ENCODE data around the gene SPATA17. TPM values are rescaled to one million over a fixed set of nuclear protein-coding genes. Genes with fewer than 3 reads are reported as not detected.

SPATA17 gene
- total and polyA plus RNA-seq, 3 donors from 2014 or later = 28.8 to 168 (median 36.5) TPM

DNA sequence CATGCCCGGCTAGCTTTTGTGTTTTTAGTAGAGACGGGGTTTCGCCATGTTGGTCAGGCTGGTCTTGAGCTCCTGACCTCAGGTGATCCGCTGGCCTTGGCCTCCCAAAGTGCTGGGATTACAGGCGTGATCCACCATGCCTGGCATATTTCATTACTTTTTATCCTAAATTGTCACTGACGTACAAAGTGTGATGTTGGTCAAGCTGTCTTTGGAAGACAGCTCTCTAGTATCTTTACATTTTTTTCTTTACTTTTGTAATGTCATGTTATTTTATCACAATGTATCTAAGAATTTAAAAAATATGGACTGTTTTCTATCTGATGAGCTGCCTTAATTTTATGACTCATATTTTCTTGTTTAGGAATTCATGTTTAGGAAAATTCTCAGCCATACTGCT lies 72.2 kb downstream of the SPATA17 start:
- H3K9me3 ChIP-seq = no peaks in the 10 kb centered on the region
- WGBS, 2 donors = 86 to 92% methylated on average over 5 to 6 of the region's 6 CpGs
- no peak for DNase-seq
- H3K27ac ChIP-seq = no peak overlapping the region
- TF ChIP-seq, protein P1, sequence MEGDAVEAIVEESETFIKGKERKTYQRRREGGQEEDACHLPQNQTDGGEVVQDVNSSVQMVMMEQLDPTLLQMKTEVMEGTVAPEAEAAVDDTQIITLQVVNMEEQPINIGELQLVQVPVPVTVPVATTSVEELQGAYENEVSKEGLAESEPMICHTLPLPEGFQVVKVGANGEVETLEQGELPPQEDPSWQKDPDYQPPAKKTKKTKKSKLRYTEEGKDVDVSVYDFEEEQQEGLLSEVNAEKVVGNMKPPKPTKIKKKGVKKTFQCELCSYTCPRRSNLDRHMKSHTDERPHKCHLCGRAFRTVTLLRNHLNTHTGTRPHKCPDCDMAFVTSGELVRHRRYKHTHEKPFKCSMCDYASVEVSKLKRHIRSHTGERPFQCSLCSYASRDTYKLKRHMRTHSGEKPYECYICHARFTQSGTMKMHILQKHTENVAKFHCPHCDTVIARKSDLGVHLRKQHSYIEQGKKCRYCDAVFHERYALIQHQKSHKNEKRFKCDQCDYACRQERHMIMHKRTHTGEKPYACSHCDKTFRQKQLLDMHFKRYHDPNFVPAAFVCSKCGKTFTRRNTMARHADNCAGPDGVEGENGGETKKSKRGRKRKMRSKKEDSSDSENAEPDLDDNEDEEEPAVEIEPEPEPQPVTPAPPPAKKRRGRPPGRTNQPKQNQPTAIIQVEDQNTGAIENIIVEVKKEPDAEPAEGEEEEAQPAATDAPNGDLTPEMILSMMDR (IDR thresholded peaks at IDR 0.05) = no peak
- H3K4me1 ChIP-seq = no peaks in the 10 kb centered on the region
- intact Hi-C loops (cut with DNase I; ENCODE audit: low total_unique reads) = no loop called here
- no peaks in the 10 kb centered on the region for H3K36me3 ChIP-seq (ENCODE audit: low read depth, missing control alignments)
- H3K4me3 ChIP-seq = no peak overlapping the region
- no peaks in the 10 kb centered on the region for H3K27me3 ChIP-seq

DNA sequence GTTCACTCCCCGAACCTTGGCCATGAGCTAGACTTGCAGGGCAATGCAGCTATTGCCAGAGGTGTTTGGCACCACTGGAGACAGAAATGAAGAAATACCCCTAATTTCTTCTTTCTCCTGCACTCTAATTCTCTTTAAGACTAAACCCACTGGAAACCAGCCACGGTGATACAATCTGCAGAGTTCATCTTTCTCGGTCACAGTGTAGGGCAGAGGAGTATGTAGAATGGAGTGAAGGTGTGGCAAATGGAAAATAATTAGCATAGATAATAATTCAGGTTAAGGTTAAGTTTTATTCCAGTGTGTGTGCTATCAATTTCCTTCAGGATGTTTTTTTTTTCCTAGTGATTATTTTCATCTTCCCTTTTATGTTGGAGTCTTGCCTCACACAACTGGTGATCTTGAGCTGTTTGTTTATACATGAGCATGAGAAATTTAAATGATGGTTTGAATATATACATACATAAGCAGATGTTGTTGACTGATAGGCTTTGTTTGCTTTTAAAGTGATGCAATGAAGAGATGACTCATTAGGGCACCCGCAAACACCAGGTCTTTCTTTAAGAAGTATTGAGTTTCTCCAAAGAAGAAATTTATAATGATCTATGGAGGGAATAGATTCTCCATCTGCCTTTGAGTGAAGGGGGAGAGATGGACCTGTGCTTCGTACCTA lies 81.9 kb downstream of the SPATA17 start:
- H3K27ac ChIP-seq = no peak overlapping the region
- H3K9me3 ChIP-seq = no peaks in the 10 kb centered on the region
- no peaks in the 10 kb centered on the region for H3K4me1 ChIP-seq
- H3K27me3 ChIP-seq = no peaks in the 10 kb centered on the region
- WGBS, 2 donors = 87 to 90% methylated on average over 5 of the region's 5 CpGs
- intact Hi-C loops (cut with DNase I; ENCODE audit: low total_unique reads) = no loop called here
- TF ChIP-seq, protein P1 (IDR thresholded peaks at IDR 0.05) = no peak
- no peak for TF ChIP-seq POLR2A (IDR thresholded peaks at IDR 0.05)
- no peak for DNase-seq
- no peak overlapping the region for H3K4me3 ChIP-seq
- H3K36me3 ChIP-seq (ENCODE audit: low read depth, missing control alignments) = no peaks in the 10 kb centered on the region

DNA sequence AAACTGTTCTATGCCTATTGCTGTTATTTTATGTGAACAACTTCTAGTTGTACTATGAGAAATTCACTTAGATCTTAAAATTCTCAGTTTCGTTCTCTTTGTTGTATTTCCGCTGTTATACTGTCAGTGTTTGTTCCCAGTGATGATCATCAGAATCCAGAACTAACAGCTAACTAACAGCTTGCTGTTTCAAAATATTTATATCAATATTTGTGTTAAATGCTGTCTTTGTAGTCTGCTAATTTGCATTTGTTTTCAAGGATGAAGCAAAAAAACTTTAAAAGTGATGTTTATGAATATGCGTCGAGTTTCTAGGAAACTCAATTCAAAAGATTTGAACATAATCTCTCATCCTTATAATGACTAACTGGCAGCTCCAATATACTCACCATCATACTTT lies 84.5 kb downstream of the SPATA17 start:
- H3K36me3 ChIP-seq (ENCODE audit: low read depth, missing control alignments) = no peaks in the 10 kb centered on the region
- no peaks in the 10 kb centered on the region for H3K4me1 ChIP-seq
- H3K4me3 ChIP-seq = no peak overlapping the region
- TF ChIP-seq, protein P1 (IDR thresholded peaks at IDR 0.05) = no peak
- TF ChIP-seq POLR2A (IDR thresholded peaks at IDR 0.05) = no peak
- H3K27me3 ChIP-seq = no peaks in the 10 kb centered on the region
- DNase-seq = no peak
- WGBS, 2 donors = 93 to 94% methylated on average over 4 of the region's 4 CpGs
- no peaks in the 10 kb centered on the region for H3K9me3 ChIP-seq
- intact Hi-C loops (cut with DNase I; ENCODE audit: low total_unique reads) = no loop called here
- no peak overlapping the region for H3K27ac ChIP-seq

DNA sequence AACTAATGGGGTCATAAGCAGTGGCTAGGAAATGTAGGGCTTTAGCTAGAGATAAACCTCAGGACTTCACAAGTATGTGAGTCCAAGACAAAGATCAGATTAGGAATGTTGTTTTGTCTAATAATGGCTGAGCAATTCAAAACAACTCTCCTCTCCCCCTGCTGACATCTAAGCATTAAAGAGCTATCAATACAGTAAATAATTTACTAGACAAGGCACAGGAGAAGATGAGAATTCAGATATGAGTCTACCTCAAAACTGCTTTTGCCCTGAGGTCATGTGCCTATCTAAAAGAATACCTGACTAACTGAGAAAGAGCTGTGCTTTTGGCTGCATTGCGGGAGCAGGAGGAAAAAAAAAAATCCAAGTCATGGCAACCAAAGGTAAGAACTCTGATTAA lies 86.8 kb downstream of the SPATA17 start:
- no peaks in the 10 kb centered on the region for H3K4me1 ChIP-seq
- H3K27me3 ChIP-seq = no peaks in the 10 kb centered on the region
- no peak for TF ChIP-seq POLR2A (IDR thresholded peaks at IDR 0.05)
- no peaks in the 10 kb centered on the region for H3K36me3 ChIP-seq (ENCODE audit: low read depth, missing control alignments)
- no peak for DNase-seq
- H3K4me3 ChIP-seq = no peak overlapping the region
- H3K9me3 ChIP-seq = no peaks in the 10 kb centered on the region
- intact Hi-C loops (cut with DNase I; ENCODE audit: low total_unique reads) = no loop called here
- H3K27ac ChIP-seq = no peak overlapping the region
- WGBS, 2 donors = 91 to 97% methylated on average over 1 of the region's 1 CpG

DNA sequence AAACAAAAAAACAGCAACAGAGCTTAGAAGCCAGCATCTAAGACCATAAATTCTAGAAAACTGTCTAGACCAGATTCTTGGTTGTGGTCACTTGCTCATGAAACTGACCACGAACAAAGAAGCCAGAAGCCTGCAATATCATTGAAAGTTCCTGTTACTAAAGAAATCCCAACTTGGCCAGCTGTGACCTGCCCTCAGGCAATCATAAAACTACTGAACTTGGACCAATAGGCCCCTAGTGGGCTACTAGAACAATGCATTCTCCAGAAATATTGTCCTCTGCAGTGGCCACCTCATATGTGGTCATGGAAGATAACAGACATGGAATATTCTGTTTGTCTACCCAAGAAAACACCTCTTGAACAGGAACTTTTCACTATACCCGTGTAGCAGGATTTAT lies 87.7 kb downstream of the SPATA17 start:
- intact Hi-C loops (cut with DNase I; ENCODE audit: low total_unique reads) = no loop called here
- H3K4me3 ChIP-seq = no peak overlapping the region
- 76 to 81% methylated on average over 2 of the region's 2 CpGs for WGBS, 2 donors
- H3K4me1 ChIP-seq = no peaks in the 10 kb centered on the region
- TF ChIP-seq, protein P1 (IDR thresholded peaks at IDR 0.05) = no peak
- TF ChIP-seq POLR2A (IDR thresholded peaks at IDR 0.05) = no peak
- H3K27ac ChIP-seq = no peak overlapping the region
- no peaks in the 10 kb centered on the region for H3K27me3 ChIP-seq
- no peaks in the 10 kb centered on the region for H3K36me3 ChIP-seq (ENCODE audit: low read depth, missing control alignments)
- no peaks in the 10 kb centered on the region for H3K9me3 ChIP-seq
- no peak for DNase-seq
